Measurements from ENCODE around the gene HUNK.
"Not testable (repeated sequence)": the region's sequence is repeated elsewhere in the genome, so short reads cannot be mapped to it uniquely, and the experiment has no call there.

The HUNK gene

DNA sequence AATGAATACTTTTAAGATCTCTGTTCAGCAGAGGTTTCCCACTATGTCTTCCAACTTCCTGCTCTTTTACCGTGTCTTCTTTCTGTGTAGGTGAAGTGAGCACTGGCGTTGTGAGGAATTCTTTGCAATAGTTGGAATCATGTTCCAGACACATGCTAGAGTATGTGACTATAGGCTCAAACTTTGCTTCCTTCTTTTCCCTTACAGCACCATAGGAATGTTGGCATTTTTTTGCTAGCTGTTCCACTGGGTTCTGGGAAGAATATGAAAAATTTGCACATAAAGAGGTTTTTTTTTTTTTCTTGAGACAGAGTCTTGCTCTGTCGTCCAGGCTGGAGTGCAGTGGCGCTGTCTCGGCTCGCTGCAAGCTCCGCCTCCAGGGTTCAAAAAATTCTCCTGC, 15.7 kb upstream of the HUNK start:
- no peak overlapping the region for H3K27ac ChIP-seq
- TF ChIP-seq ZFX (IDR thresholded peaks at IDR 0.05; ENCODE audit: borderline replicate concordance): no peak
- no peak for TF ChIP-seq CTCF (IDR thresholded peaks at IDR 0.05)

GRCh38 chr21:31857631-31858030, 15.2 kb upstream of the HUNK start:
- not testable (repeated sequence) for H3K27ac ChIP-seq

GRCh38 chr21:31860851-31861250, 12.0 kb upstream of the HUNK start:
- no peak overlapping the region for H3K27ac ChIP-seq
- TF ChIP-seq ZFX (IDR thresholded peaks at IDR 0.05; ENCODE audit: borderline replicate concordance) (no peak), CTCF (IDR thresholded peaks at IDR 0.05) (no peak)

DNA sequence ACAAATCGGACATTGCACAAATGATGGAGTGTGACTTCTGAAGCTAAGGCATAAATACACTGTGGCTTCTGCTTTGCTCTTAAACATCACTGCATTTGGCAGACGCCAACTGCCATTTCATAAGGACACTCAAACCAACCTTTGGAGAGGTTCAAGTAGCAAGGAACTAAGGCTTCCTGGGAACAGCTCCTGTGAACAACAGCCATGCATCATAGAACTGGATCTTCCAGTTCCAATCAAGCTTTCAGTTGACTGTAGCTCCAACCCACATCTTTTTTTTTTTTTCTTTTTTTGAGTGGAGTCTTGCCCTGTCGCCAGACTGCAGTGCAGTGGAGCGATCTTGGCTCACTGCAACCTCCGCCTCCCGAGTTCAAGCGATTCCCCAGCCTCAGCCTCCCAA, 10.7 kb upstream of the HUNK start:
- no peak for TF ChIP-seq CTCF (IDR thresholded peaks at IDR 0.05)
- no peak for TF ChIP-seq ZFX (IDR thresholded peaks at IDR 0.05; ENCODE audit: borderline replicate concordance)
- H3K27ac ChIP-seq: no peak overlapping the region

DNA sequence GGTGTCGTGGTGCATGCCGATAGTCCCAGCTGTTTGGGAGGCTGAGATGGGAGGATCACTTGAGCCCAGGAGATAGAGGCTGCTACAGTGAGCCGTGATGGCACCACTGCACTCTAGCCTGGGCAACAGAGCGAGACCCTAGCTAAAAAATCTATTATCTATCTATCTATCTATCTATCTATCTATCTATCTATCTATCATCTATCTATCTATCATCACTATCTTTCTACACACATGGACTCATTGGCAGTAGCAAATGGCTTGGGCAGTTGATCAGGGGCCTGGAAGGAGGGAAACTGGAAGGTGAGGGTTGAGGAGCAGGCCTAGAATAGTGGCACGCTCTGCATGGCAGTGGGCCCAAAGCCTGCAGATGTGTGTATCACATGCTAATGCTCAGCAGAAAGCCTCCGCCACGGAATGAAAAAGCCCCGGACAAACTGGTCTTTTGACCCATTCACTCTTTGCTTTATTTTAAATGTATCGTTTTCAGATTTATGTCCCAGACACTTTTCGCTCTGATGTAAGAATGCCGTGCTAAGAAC, 7.3 kb upstream of the HUNK start:
- no peak overlapping the region for H3K27ac ChIP-seq
- TF ChIP-seq CTCF (IDR thresholded peaks at IDR 0.05): no peak

DNA sequence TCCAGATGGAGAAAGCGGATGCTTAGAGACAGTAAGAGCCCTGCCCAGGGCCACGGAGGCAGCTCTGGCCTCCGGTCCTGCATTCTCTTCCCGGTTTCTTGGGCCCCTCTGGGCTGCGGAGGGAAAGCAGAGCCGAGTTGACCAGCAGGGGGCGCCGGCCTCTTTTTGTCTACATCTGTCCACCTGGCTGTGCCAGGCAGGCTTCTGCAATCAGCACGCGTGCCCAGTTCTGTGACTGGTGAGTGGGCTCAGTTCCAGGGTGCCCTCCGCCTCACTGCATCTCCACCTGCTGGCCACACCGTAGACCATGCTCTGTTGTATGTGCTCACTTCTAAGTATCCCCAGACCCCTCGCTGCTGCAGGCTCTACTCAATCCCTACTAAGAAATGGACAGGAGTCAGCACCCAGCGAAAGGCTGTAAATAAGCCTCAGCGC, 6.7 kb upstream of the HUNK start:
- no peak overlapping the region for H3K27ac ChIP-seq
- TF ChIP-seq CTCF (IDR thresholded peaks at IDR 0.05) (peak; percentile 94), ZFX (IDR thresholded peaks at IDR 0.05; ENCODE audit: borderline replicate concordance) (no peak)

GRCh38 chr21:31869750-31870149, 3.1 kb upstream of the HUNK start:
- TF ChIP-seq CTCF (IDR thresholded peaks at IDR 0.05) (no peak), ZFX (IDR thresholded peaks at IDR 0.05; ENCODE audit: borderline replicate concordance) (no peak)
- no peak overlapping the region for H3K27ac ChIP-seq

DNA sequence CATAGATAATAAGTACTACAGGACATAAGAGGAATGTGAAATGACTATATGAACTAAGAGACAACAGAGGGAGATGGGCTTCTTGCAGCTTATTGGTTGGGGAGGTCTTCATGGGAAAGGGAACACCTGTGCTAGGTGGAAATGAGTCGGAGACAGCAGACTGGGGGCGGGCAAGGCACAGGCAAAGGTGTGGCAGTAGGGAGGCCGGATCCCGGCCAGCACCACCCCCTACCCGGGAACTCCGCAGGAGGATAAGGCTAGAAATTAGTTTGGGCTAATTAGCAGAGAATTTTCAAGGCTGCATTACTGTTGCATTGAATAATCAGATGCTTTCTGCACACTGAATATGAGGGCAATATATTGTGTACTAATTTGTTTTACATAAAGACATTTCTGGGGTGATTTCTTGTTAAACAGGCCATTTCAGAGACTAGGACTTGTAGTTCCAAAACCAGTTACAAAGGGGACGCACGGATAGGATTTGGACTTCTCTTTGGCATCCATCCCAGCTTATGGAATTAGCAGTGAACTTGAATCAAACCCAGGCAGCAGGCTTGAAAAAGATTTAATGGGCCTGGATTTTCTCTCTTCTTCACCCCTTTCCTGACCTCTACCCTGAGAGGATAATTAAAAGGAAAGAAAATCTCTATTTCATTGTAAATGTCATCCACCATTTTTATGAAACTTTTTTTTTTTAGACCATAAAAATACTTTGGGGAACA, 2.2 kb upstream of the HUNK start:
- H3K27ac ChIP-seq: no peak overlapping the region
- TF ChIP-seq CTCF (IDR thresholded peaks at IDR 0.05) (no peak), ZFX (IDR thresholded peaks at IDR 0.05; ENCODE audit: borderline replicate concordance) (no peak)

- not testable (repeated sequence) for H3K27ac ChIP-seq
Observed at GRCh38 chr21:31871371-31871770, 1.4 kb upstream of the HUNK start.

Data from 22Rv1 (cell line).